WTC11 (cell line): ENCODE results near the gene MIEF2.

ENCODE experiments used
- CREB1 ChIP-seq: sonication (generic); formaldehyde crosslinking; IDR thresholded peaks from 2 replicates; pipeline ENCODE4 v1.8.0; 2023; ENCODE audit warnings: mild to moderate bottlenecking, missing genetic modification reagents
- NR1H2 ChIP-seq: sonication (generic); formaldehyde crosslinking; IDR thresholded peaks from 2 replicates; pipeline ENCODE4 v1.9.0; 2021; ENCODE audit warnings: mild to moderate bottlenecking, moderate library complexity, missing genetic modification reagents
- SP1 ChIP-seq: sonication (generic); formaldehyde crosslinking; conservative IDR thresholded peaks from 2 replicates; pipeline ENCODE4 v1.8.1; 2022; ENCODE audit warnings: missing genetic modification reagents
- ZNF232 ChIP-seq: sonication (generic); formaldehyde crosslinking; IDR thresholded peaks from 2 replicates; pipeline ENCODE4 v1.8.0; 2022; ENCODE audit warnings: mild to moderate bottlenecking, missing genetic modification reagents
- TF ChIP-seq, protein P1 (sequence below): fragments of 200-600 bp; IDR thresholded peaks from 2 replicates; pipeline ENCODE4 v1.8.0; 2022; ENCODE audit warnings: antibody characterized with exemption
- TF ChIP-seq, protein P2 (sequence below): sonication (generic); formaldehyde crosslinking; IDR thresholded peaks from 2 replicates; pipeline ENCODE4 v1.8.1; 2023; ENCODE audit warnings: mild to moderate bottlenecking, missing genetic modification reagents

DNA sequence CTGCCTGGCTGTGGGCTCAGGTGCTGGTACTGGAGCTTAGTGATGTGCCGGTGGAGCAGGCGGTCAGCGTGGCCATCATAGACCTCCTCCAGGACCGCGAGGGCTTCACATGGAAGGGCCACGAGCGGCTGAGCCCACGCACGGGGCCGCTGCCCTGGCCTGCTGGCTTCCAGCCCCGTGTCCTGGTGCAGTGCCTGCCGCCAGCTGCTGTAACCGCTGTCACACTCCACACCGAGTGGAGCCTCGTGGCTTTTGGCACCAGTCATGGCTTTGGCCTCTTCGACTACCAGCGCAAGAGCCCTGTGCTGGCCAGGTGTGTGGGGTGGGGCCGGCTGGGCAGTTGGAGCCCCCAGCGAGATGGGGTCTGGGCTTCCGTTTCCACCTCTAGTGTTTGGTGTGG, 23.0 kb upstream of the MIEF2 start:
- TF ChIP-seq CREB1 (CRISPR knock-in tag) (no peak), SP1 (CRISPR knock-in tag) (no peak), ZNF232 (CRISPR knock-in tag) (no peak), NR1H2 (CRISPR knock-in tag) (no peak)
- TF ChIP-seq, protein P1, sequence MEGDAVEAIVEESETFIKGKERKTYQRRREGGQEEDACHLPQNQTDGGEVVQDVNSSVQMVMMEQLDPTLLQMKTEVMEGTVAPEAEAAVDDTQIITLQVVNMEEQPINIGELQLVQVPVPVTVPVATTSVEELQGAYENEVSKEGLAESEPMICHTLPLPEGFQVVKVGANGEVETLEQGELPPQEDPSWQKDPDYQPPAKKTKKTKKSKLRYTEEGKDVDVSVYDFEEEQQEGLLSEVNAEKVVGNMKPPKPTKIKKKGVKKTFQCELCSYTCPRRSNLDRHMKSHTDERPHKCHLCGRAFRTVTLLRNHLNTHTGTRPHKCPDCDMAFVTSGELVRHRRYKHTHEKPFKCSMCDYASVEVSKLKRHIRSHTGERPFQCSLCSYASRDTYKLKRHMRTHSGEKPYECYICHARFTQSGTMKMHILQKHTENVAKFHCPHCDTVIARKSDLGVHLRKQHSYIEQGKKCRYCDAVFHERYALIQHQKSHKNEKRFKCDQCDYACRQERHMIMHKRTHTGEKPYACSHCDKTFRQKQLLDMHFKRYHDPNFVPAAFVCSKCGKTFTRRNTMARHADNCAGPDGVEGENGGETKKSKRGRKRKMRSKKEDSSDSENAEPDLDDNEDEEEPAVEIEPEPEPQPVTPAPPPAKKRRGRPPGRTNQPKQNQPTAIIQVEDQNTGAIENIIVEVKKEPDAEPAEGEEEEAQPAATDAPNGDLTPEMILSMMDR: no peak
- TF ChIP-seq, protein P2, sequence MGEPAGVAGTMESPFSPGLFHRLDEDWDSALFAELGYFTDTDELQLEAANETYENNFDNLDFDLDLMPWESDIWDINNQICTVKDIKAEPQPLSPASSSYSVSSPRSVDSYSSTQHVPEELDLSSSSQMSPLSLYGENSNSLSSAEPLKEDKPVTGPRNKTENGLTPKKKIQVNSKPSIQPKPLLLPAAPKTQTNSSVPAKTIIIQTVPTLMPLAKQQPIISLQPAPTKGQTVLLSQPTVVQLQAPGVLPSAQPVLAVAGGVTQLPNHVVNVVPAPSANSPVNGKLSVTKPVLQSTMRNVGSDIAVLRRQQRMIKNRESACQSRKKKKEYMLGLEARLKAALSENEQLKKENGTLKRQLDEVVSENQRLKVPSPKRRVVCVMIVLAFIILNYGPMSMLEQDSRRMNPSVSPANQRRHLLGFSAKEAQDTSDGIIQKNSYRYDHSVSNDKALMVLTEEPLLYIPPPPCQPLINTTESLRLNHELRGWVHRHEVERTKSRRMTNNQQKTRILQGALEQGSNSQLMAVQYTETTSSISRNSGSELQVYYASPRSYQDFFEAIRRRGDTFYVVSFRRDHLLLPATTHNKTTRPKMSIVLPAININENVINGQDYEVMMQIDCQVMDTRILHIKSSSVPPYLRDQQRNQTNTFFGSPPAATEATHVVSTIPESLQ: no peak
